ENCODE results near the gene TNXB. TPM values are rescaled to one million over a fixed set of nuclear protein-coding genes. Genes with fewer than 3 reads are reported as not detected.

The TNXB gene
- total and polyA plus RNA-seq, 2 donors (not counting 3 experiments of a cell fraction or from before 2014, with no cell fraction given): 0.47 to 2.7 TPM

- no peaks in the 10 kb centered on the region for H3K9me3 ChIP-seq (replicated peaks; ENCODE audit: control insufficient read depth, insufficient read depth, low read length)
- H3K4me2 ChIP-seq (ENCODE audit: insufficient read depth, low read length): no peak overlapping the region
- TF ChIP-seq, protein P1, sequence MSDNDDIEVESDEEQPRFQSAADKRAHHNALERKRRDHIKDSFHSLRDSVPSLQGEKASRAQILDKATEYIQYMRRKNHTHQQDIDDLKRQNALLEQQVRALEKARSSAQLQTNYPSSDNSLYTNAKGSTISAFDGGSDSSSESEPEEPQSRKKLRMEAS (IDR thresholded peaks at IDR 0.05; ENCODE audit: insufficient read depth, insufficient read length): no peak
- no peak for TF ChIP-seq POLR2A (IDR thresholded peaks at IDR 0.05; ENCODE audit: low read depth, low read length)
- TF ChIP-seq EZH2 (IDR thresholded peaks at IDR 0.05; ENCODE audit: borderline replicate concordance, low read depth, low read length, severe bottlenecking): peak; percentile 51
- TF ChIP-seq CTCF (IDR thresholded peaks at IDR 0.05; ENCODE audit: extremely low read depth in 1 of 2, insufficient read depth in 1 of 2, low read depth in 1 of 2, low read length in 2 of 2): no peak
- no peak for TF ChIP-seq FOS (IDR thresholded peaks at IDR 0.05; ENCODE audit: borderline replicate concordance, insufficient read depth, low read length)
- TF ChIP-seq GATA2 (IDR thresholded peaks at IDR 0.05; ENCODE audit: insufficient read depth, insufficient read length, low read depth, low read length): no peak
- TF ChIP-seq POLR2AphosphoS5 (IDR thresholded peaks at IDR 0.05; ENCODE audit: insufficient read depth, low read depth, low read length): no peak
- TF ChIP-seq JUN (IDR thresholded peaks at IDR 0.05; ENCODE audit: borderline replicate concordance, insufficient read depth, insufficient read length, low read depth): no peak
- no peak for TF ChIP-seq MYC (IDR thresholded peaks at IDR 0.05; ENCODE audit: low read depth, low read length)
- H3K79me2 ChIP-seq (ENCODE audit: control insufficient read depth, insufficient read depth, low read length): no peaks in the 10 kb centered on the region
- H3K9ac ChIP-seq (replicated peaks; ENCODE audit: extremely low read depth, insufficient read depth, low read length): no peak overlapping the region
- intact Hi-C loops (cut with micrococcal nuclease): no loop called here
- no peak for DNase-seq (ENCODE audit: low read depth, low spot score)
- no peak overlapping the region for H3K4me3 ChIP-seq (replicated peaks in 1 of 3; ENCODE audit: insufficient read depth in 1 of 3, low read depth in 1 of 3, low read length in 3 of 3)
- no TSS peak for BruUV-seq (replicated peaks)
- H3K4me1 ChIP-seq (ENCODE audit: control insufficient read depth, extremely low read depth, insufficient read depth, low read length): no peaks in the 10 kb centered on the region
- no peaks in the 10 kb centered on the region for H4K20me1 ChIP-seq (replicated peaks; ENCODE audit: control insufficient read depth, extremely low read depth, insufficient read depth, low read length)
- H2AFZ ChIP-seq (ENCODE audit: low read depth, low read length): no peak overlapping the region
- H3K36me3 ChIP-seq (ENCODE audit: control insufficient read depth in 2 of 2, extremely low read depth in 1 of 2, insufficient read depth in 2 of 2, low read length in 2 of 2): no peaks in the 10 kb centered on the region
- H3K9me1 ChIP-seq (replicated peaks; ENCODE audit: control insufficient read depth, extremely low read depth, insufficient read depth, low read length): no peaks in the 10 kb centered on the region
- ChIA-PET POLR2A (no interaction called here), CTCF (interaction anchor here (0.6 to 1.6 kb wide), 4 partner anchors 15 to 699 kb away, joined by 3 to 5 read pairs (median 4); no protein-coding TSS in a partner anchor)
- FAIRE-seq: no peak
- no peak overlapping the region for H3K27ac ChIP-seq (ENCODE audit: insufficient read depth, low read depth, low read length)
- dilution Hi-C loops (cut with MboI; ENCODE audit: extremely low pct_ligation_motif_present, low sequenced_read_pairs): no loop called here
- peaks cover 11 to 14% of the 10 kb centered on the region in 2 experiments for H3K27me3 ChIP-seq (ENCODE audit: control insufficient read depth in 2 of 2, insufficient read depth in 2 of 2, low read length in 2 of 2)
Observed at GRCh38 chr6:32086661-32087573, 22.2 kb downstream of the TNXB start.

All from endothelial cell of umbilical vein (primary cell).